ENCODE measurements around the gene DEGS2.

Gene DEGS2

DNA sequence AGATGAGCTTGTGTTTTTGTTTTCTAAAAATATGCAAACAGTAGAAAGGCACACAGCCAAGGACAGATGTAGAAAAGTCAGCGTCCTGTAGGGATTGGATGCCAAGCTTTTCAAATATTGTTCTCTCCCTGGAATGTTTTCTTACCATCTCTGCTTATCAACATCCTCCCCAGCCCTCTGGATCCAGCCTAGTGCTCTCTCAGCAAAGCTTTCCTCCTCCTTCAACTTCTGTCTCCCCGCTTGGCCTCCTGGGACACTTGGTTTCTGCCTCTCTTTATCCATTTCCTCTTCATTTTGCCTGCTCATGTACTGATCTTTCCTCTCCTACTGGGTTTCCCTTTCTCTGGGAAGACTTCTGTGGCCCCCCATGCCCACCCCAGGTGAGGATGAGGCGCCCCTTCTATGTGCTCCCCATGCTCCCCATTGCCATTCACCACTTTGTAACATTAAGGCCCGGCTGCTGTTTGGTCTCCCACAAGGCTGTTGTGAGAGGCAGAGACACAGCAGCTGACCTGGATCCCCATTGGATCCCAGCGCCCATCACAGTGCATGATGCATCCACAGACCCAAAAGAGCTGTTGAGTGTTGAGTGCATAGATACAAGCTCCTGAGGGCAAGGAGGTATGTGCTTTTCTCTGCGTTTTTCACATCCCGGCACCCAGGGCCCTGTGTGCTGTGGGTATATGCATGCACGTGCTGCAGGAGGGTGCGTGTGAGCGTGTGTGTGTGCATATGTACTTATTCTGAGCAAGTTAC is 56.0 kb downstream of the DEGS2 start:
- Mint-ChIP-seq H3K4me3 (no peak overlapping the region), H3K27ac (peak overlapping the region; percentile 6), H3K9me3 (no peaks in the 10 kb centered on the region), H3K4me1 (peaks cover 30% of the 10 kb centered on the region), H3K27me3 (ENCODE audit: low read depth, poor library complexity) (no peaks in the 10 kb centered on the region), H3K36me3 (ENCODE audit: low read depth) (peaks cover 28% of the 10 kb centered on the region)
- DNase-seq = no peak
- TF ChIP-seq, protein P1, sequence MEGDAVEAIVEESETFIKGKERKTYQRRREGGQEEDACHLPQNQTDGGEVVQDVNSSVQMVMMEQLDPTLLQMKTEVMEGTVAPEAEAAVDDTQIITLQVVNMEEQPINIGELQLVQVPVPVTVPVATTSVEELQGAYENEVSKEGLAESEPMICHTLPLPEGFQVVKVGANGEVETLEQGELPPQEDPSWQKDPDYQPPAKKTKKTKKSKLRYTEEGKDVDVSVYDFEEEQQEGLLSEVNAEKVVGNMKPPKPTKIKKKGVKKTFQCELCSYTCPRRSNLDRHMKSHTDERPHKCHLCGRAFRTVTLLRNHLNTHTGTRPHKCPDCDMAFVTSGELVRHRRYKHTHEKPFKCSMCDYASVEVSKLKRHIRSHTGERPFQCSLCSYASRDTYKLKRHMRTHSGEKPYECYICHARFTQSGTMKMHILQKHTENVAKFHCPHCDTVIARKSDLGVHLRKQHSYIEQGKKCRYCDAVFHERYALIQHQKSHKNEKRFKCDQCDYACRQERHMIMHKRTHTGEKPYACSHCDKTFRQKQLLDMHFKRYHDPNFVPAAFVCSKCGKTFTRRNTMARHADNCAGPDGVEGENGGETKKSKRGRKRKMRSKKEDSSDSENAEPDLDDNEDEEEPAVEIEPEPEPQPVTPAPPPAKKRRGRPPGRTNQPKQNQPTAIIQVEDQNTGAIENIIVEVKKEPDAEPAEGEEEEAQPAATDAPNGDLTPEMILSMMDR (IDR thresholded peaks at IDR 0.05) = no peak

DNA sequence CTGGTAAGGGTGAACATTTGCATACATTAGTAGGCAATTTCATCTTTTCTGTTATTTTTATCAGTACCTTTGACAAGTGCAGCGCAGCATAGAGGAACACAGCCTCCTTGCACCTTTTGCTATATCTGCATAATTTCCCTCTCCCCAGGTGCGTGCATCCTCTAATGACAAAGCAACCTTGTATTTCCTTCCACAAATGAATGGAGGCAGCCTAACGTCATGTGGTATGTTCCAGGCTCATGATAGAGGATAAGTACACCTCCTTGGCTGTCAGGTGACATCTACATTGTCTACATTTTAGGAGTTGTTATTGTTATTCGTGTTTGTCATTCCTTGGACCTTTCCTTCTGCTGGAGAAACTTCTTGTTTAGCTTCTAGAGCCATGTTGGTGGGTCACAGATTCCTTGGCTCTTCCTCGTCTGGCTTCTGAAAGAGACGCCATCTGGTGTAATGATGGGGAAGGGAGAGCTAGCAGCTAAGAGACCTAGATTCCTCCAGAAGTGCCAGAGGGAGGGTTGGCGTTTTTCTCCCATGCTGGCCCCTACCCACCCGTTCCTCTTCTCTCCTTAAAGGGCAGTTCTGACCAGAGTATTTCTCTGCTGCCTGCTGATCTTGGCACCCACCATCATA is 57.2 kb downstream of the DEGS2 start:
- H3K27ac Mint-ChIP-seq = no peak overlapping the region
- TF ChIP-seq, protein P1 (IDR thresholded peaks at IDR 0.05) = no peak
- peaks cover 18% of the 10 kb centered on the region for H3K4me1 Mint-ChIP-seq
- H3K9me3 Mint-ChIP-seq = no peaks in the 10 kb centered on the region
- peaks cover 37% of the 10 kb centered on the region for H3K36me3 Mint-ChIP-seq (ENCODE audit: low read depth)
- H3K4me3 Mint-ChIP-seq = no peak overlapping the region
- no peaks in the 10 kb centered on the region for H3K27me3 Mint-ChIP-seq (ENCODE audit: low read depth, poor library complexity)
- DNase-seq = no peak

- no peak for DNase-seq
- Mint-ChIP-seq H3K36me3 (ENCODE audit: low read depth) (peaks cover 41% of the 10 kb centered on the region), H3K27me3 (ENCODE audit: low read depth, poor library complexity) (peaks cover 3% of the 10 kb centered on the region), H3K27ac (no peak overlapping the region), H3K4me3 (no peak overlapping the region), H3K4me1 (peaks cover 15% of the 10 kb centered on the region), H3K9me3 (no peaks in the 10 kb centered on the region)
- TF ChIP-seq, protein P1 (IDR thresholded peaks at IDR 0.05) = no peak
These were observed 59.3 kb downstream of the DEGS2 start for GRCh38 chr14:100100032-100100703.

DNA sequence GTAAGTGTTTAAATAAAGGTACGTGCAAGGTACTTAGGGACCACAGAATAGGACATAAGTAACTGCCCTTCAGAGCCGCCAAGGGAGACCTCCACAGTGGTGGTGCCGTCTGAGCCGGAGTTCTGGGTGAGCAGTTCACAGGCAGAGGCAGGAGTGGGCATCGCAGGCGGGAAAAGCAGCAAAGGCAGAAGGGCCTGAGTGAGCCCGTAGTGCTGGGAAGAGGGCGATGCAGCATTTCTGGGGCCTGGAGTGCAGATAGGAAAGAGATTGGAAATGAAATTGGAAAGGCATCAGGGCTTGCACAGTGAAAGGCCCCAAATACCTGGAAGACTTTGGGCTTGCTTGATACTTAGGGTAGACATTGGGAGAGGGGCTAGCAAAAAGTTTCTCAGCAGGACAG is 61.3 kb downstream of the DEGS2 start:
- TF ChIP-seq, protein P1 (IDR thresholded peaks at IDR 0.05) = no peak
- Mint-ChIP-seq H3K36me3 (ENCODE audit: low read depth) (peaks cover 43% of the 10 kb centered on the region), H3K9me3 (no peaks in the 10 kb centered on the region), H3K27ac (peak overlapping the region; percentile 33), H3K4me1 (peaks cover 5% of the 10 kb centered on the region), H3K27me3 (ENCODE audit: low read depth, poor library complexity) (peaks cover 3% of the 10 kb centered on the region), H3K4me3 (no peak overlapping the region)
- no peak for DNase-seq

GRCh38 chr14:100096656-100097055 is 62.8 kb downstream of the DEGS2 start:
- Mint-ChIP-seq H3K27ac (no peak overlapping the region), H3K36me3 (ENCODE audit: low read depth) (peaks cover 41% of the 10 kb centered on the region), H3K4me3 (no peak overlapping the region), H3K4me1 (peaks cover 5% of the 10 kb centered on the region), H3K27me3 (ENCODE audit: low read depth, poor library complexity) (peaks cover 3% of the 10 kb centered on the region), H3K9me3 (no peaks in the 10 kb centered on the region)
- TF ChIP-seq, protein P1 (IDR thresholded peaks at IDR 0.05) = no peak
- DNase-seq = no peak

All from nephron progenitor cell (in vitro differentiated cells).